Kidney epithelial cell (primary cell): ENCODE results near the gene NPPC. TPM values are rescaled to one million over a fixed set of nuclear protein-coding genes. Genes with fewer than 3 reads are reported as not detected.

Experiments used
- DNase-seq: peaks from one replicate; pipeline ENCODE4 v3.0.0-alpha.2; 2010; ENCODE audit warnings: low read depth
- H3K27me3 ChIP-seq: 2 replicates; pipeline ENCODE4 v1.6.0; 2011; ENCODE audit warnings: low read length; ENCODE audit not compliant: control insufficient read depth, insufficient read depth
- H3K36me3 ChIP-seq: 2 replicates; pipeline ENCODE4 v1.5.1; 2011; ENCODE audit warnings: low read length; ENCODE audit not compliant: control insufficient read depth, insufficient read depth
- H3K4me3 ChIP-seq: 2 replicates; pipeline ENCODE4 v1.5.1; 2011; ENCODE audit warnings: low read depth, mild to moderate bottlenecking, control low read depth, low read length
- total RNA-seq: library from RNA; depleted of rRNA; stranded (reverse); fragments of >200 nt; gene quantifications from 2 replicates; pipeline ENCODE4 v1.2.3, GENCODE V29; 2015
- TF ChIP-seq, protein P1 (sequence below): IDR thresholded peaks from 2 replicates; pipeline ENCODE4 v1.5.1; 2011; ENCODE audit warnings: mild to moderate bottlenecking, moderate library complexity, low read length, control low read depth, inconsistent platforms; ENCODE audit not compliant: insufficient read depth, poor library complexity, severe bottlenecking

Gene NPPC
- total RNA-seq, 1 donor from 2014 or later, result not detected

DNA sequence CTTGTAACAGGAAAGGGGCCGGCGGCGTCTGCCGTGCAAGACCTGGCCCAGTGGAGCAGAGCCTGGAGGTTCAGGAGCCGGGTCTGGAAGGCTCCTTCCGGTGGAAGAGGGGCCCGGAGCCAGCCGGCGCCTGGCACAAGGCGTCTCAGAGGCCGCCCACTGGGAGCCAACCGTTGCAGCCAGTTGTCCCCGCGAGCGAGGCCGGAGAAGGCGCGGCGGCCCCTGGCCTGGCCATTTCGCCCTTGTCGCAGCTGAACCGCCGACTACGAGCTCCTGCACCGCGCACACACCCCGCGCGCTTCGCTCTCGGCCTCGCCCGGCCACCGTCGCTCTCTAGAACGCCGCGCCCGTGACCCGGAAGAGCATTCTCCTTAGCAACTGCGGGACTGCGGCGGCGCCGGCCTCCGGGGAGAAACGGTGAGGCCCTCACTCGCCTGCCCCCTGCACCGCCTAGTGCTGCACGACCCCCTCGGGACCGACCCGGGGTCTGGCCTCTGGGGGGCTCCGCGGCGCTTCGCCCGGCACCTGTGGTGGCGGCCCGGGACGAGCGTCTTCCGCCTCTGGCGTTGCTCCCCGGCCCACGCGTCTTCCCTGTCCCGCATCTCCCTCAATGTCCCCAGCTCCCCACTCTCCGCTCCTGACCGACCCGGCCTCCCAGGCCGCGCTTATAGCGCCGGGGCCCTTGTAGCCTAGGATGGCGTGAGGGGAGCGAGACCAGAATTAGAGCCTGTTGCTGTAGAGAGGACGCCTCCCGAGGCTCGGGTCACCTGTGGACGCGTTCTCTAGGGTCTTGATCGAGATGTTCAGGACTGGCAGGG, 35.4 kb upstream of the NPPC start, which contains the start of gene DIS3L2:
Gene DIS3L2, plus strand, starts transcription at position 365 of the 818 bp plus-strand sequence. CDS start 53,215 bp downstream, outside the sequence.
- peak; percentile 19 for DNase-seq
- TF ChIP-seq, protein P1, sequence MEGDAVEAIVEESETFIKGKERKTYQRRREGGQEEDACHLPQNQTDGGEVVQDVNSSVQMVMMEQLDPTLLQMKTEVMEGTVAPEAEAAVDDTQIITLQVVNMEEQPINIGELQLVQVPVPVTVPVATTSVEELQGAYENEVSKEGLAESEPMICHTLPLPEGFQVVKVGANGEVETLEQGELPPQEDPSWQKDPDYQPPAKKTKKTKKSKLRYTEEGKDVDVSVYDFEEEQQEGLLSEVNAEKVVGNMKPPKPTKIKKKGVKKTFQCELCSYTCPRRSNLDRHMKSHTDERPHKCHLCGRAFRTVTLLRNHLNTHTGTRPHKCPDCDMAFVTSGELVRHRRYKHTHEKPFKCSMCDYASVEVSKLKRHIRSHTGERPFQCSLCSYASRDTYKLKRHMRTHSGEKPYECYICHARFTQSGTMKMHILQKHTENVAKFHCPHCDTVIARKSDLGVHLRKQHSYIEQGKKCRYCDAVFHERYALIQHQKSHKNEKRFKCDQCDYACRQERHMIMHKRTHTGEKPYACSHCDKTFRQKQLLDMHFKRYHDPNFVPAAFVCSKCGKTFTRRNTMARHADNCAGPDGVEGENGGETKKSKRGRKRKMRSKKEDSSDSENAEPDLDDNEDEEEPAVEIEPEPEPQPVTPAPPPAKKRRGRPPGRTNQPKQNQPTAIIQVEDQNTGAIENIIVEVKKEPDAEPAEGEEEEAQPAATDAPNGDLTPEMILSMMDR, result no peak

DNA sequence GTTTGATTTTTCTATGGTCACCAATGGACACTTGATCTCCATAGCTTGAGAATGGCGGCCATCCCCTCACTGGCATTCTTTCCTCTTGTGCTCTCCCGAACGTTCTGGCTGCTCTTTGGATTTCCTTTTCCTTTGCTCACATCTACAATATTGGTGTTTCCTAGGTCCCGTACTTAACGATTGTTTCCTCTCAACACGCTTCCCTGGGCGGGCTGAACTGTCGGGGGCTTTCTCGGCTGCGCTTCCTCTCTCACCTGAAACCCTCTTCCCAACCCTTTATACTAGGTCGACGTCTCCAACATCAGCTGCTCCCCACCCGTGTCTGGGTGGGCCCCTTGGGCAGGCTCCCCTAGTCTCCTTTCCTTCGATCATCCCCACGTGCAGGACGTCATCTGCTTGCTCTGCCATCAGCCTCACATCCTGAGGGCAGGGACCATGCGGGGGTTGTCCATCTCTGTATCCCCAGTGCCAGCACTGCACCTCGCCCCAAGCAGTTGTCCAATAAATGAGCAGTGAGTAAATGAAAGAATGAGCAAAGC, 34.7 kb upstream of the NPPC start:
- DNase-seq, result no peak
- Histone ChIP-seq H3K36me3 (no peaks in the 10 kb centered on the region), H3K27me3 (no peaks in the 10 kb centered on the region), H3K4me3 (peak overlapping the region; percentile 68)
- TF ChIP-seq, protein P1, result no peak

More for the DNA sequence above, 35.4 kb upstream of the NPPC start, which contains the start of gene DIS3L2:
- Histone ChIP-seq H3K27me3 (no peaks in the 10 kb centered on the region), H3K4me3 (peak within 1 kb of the TSS; percentile 68), H3K36me3 (no peaks in the 10 kb centered on the region)

DNA sequence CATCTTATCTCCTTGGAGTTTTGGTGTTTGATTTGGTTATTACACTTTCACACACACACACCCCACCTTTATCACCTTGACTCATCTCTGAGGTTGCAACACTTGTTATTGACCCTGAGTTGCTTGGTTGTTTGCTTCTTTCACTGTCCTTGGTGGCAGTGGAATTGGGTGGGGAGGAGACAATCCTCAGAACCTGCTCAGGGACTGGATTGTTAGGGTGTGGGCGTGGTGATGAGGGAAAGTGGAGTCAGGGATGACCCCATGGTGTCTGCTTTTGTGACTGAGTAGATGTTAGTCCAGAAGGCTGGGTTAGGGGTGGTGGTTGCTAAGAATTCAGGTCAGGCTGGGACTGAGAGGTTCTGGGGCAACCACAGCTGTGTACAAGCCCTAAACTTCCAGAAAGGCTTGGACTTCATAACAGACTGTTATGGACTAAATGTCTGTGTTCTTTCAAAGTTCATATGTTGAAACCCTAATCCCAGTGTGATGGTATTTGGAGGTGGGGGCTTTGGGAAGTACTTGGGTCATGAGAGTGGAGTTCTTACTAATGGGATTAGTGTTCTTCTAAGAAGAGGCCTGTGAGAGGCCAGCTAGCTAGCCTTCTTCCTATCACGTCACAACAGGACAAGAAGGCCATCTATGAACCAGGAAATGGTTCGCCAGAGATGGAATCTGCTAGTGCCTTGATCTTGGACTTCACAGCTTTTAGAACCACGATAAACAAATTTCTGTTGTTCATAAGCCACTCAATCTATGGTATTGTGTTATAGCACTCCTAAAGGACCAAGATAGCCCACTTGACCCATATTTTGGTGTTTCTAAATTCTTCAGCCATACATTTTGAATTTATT, 31.9 kb upstream of the NPPC start:
- TF ChIP-seq, protein P1, result no peak
- no peak for DNase-seq
- Histone ChIP-seq H3K4me3 (no peak overlapping the region), H3K36me3 (no peaks in the 10 kb centered on the region), H3K27me3 (no peaks in the 10 kb centered on the region)

DNA sequence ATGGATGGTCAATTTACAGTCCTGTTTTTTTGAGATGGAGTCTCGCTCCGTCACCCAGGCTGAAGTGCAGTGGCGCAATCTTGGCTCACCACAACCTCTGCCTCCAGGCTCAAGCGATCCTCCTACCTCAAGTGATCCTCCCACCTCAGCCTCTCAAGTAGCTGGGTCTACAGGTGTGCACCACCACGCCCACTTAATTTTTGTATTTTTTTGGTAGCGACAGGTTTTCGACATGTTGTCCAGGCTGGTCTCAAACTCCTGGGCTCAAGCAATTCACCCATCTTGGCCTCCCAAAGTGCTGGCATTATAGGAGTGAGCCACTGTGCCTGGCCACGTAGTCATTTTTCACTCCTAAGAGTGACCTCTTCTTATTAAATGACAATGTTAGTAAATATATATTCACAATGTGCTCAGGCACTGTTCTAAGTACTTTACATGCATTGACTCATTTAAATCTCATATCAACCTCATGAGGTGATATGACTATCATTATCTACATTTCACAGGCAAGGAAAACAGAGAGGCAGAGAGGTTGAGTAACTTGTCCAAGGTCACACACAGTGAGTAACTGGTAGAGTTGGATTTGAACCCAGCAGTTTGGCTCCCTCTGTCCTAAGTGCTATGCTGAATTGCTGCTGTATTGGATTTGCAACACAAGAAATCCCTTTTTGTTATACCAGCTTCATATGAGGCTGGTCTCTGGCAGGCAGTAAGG, 29.7 kb upstream of the NPPC start:
- no peaks in the 10 kb centered on the region for H3K36me3 ChIP-seq
- DNase-seq, result no peak
- H3K27me3 ChIP-seq, result no peaks in the 10 kb centered on the region
- H3K4me3 ChIP-seq, result no peak overlapping the region
- TF ChIP-seq, protein P1, result no peak

DNA sequence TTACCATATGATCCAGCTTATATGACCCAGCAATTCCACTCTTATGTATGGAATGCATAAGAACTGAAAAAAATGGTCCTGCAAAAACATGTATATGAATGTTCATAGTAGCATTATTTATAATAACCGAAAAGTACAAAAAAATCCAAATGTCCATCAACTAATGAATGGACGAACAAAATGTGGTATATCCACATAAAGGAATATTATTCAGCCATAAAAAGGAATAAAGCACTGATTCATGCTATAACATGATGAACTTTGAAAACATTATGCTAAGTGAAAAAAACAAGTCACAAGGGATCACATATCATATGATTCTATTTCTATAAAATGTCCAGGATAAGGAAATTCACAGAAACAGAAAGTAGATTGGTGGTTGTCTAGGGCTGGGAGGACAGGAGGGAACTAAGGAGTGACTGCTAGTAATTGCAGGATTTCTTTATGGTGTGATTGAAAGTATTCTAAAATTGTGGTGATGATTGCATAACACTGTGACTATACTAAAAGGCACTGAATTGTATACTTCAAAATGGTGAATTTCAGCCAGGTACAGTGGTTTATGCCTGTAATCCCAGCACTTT, 25.3 kb upstream of the NPPC start:
- TF ChIP-seq, protein P1, result no peak

More for the DNA sequence above, 25.3 kb upstream of the NPPC start:
- DNase-seq, result no peak
- no peak overlapping the region for H3K4me3 ChIP-seq
- no peaks in the 10 kb centered on the region for H3K36me3 ChIP-seq
- H3K27me3 ChIP-seq, result peaks cover 2% of the 10 kb centered on the region
